IMR-90 (cell line): Measurements from ENCODE around the gene DSCAM. TPM values are rescaled to one million over a fixed set of nuclear protein-coding genes. Genes with fewer than 3 reads are reported as not detected.

ENCODE experiments used
- ATAC-seq: fragments of 200-7000 bp; cut with Tn5 transposase; 2 replicates; pipeline ENCODE4 v1.9.1; 2020; ENCODE audit warnings: low read depth, mild to moderate bottlenecking, moderate library complexity
- BruUV-seq: library from RNA; stranded (reverse); fragments of 400-500 nt; replicated peaks from 2 replicates; lab custom pipeline; 2021; lab: Mats Ljungman, UMichigan
- CTCF ChIA-PET: fragments of 300-600 bp; formaldehyde crosslinking; extraction: SDS; loops from one replicate; lab custom pipeline; 2021; ENCODE audit warnings: antibody characterized with exemption; lab: Yijun Ruan, JAX
- POLR2A ChIA-PET: fragments of 300-600 bp; sonication (Branson Sonifier 250); formaldehyde crosslinking; loops from one replicate; lab custom pipeline; 2022; ENCODE audit warnings: antibody characterized with exemption; ENCODE audit not compliant: unreplicated experiment; lab: Charles Lee
- DNase-seq: peaks from one replicate; pipeline ENCODE4 v3.0.0; 2013
- H2AFZ ChIP-seq: replicated peaks from 2 replicates; pipeline ENCODE3; 2013; ENCODE audit warnings: low read length, mild to moderate bottlenecking; ENCODE audit not compliant: poor library complexity
- H2AK5ac ChIP-seq: 2 replicates; pipeline ENCODE4 v1.6.1; 2013; ENCODE audit warnings: low read depth, low read length, inconsistent platforms
- H2AK9ac ChIP-seq: replicated peaks from 2 replicates; pipeline ENCODE3; 2013; ENCODE audit warnings: mild to moderate bottlenecking, low read depth, low read length, moderate library complexity; ENCODE audit not compliant: poor library complexity
- H2BK120ac ChIP-seq: 2 replicates; pipeline ENCODE4 v1.6.1; 2013; ENCODE audit warnings: low read depth, low read length, inconsistent platforms
- H2BK15ac ChIP-seq: 3 replicates; pipeline ENCODE4 v1.6.1; 2013; ENCODE audit warnings: low read depth, low read length, inconsistent platforms
- H2BK20ac ChIP-seq: 2 replicates; pipeline ENCODE4 v1.6.1; 2013; ENCODE audit warnings: low read depth, mild to moderate bottlenecking, inconsistent platforms, low read length, moderate library complexity
- H2BK5ac ChIP-seq: 2 replicates; pipeline ENCODE4 v1.6.1; 2013; ENCODE audit warnings: mild to moderate bottlenecking, low read depth, low read length, inconsistent platforms; ENCODE audit not compliant: poor library complexity, severe bottlenecking
- H3K14ac ChIP-seq: replicated peaks from 2 replicates; pipeline ENCODE4 v1.6.1; 2013; ENCODE audit warnings: low read depth, low read length, inconsistent platforms
- H3K18ac ChIP-seq: 2 replicates; pipeline ENCODE4 v1.6.1; 2013; ENCODE audit warnings: low read depth, low read length, control low read depth
- H3K23ac ChIP-seq: 2 replicates; pipeline ENCODE4 v1.6.1; 2013; ENCODE audit warnings: low read depth, low read length, inconsistent platforms
- H3K27ac ChIP-seq: 2 replicates; pipeline ENCODE4 v1.5.1; 2013; ENCODE audit warnings: mild to moderate bottlenecking, control low read depth, low read length; ENCODE audit not compliant: insufficient read depth
- H3K27me3 ChIP-seq: 2 replicates; pipeline ENCODE4 v1.6.1; 2013; ENCODE audit warnings: low read length; ENCODE audit not compliant: control insufficient read depth, insufficient read depth
- H3K36me3 ChIP-seq: 2 replicates; pipeline ENCODE4 v1.6.1; 2013; ENCODE audit warnings: low read length, mixed read lengths; ENCODE audit not compliant: control insufficient read depth, insufficient read depth
- H3K4ac ChIP-seq: 2 replicates; pipeline ENCODE4 v1.6.1; 2013; ENCODE audit warnings: low read depth, low read length, inconsistent platforms
- H3K4me1 ChIP-seq: 2 replicates; pipeline ENCODE4 v1.6.1; 2013; ENCODE audit warnings: low read length, mixed read lengths; ENCODE audit not compliant: control insufficient read depth, insufficient read depth
- H3K4me2 ChIP-seq: 2 replicates; pipeline ENCODE4 v1.6.1; 2013; ENCODE audit warnings: low read depth, mild to moderate bottlenecking, control low read depth, low read length, moderate library complexity
- H3K4me3 ChIP-seq: 2 replicates; pipeline ENCODE4 v1.5.1; 2013; ENCODE audit warnings: low read depth, mild to moderate bottlenecking, control low read depth, low read length, moderate library complexity; ENCODE audit not compliant: insufficient read depth
- H3K56ac ChIP-seq: 2 replicates; pipeline ENCODE4 v1.6.1; 2013; ENCODE audit warnings: low read length, inconsistent platforms; ENCODE audit not compliant: insufficient read depth; ENCODE audit errors: extremely low read depth
- H3K79me1 ChIP-seq, 2 experiments: 2 replicates each; pipeline ENCODE4 v1.6.1; 2013; ENCODE audit warnings: low read length in 2 of 2, inconsistent platforms in 1 of 2, low read depth in 1 of 2
- H3K9ac ChIP-seq: 2 replicates; pipeline ENCODE4 v1.6.1; 2013; ENCODE audit warnings: low read depth, low read length, control low read depth
- H3K9me1 ChIP-seq: 2 replicates; pipeline ENCODE4 v1.6.1; 2013; ENCODE audit warnings: low read length, inconsistent platforms; ENCODE audit not compliant: insufficient read depth
- H3K9me3 ChIP-seq: 2 replicates; pipeline ENCODE4 v1.6.1; 2013; ENCODE audit warnings: low read length; ENCODE audit not compliant: control insufficient read depth, insufficient read depth
- H4K20me1 ChIP-seq: 2 replicates; pipeline ENCODE4 v1.6.1; 2013; ENCODE audit warnings: low read length, inconsistent platforms; ENCODE audit not compliant: insufficient read depth
- H4K5ac ChIP-seq: 2 replicates; pipeline ENCODE4 v1.6.1; 2013; ENCODE audit warnings: mild to moderate bottlenecking, low read depth, low read length, control low read depth
- H4K8ac ChIP-seq, 2 experiments: 2 replicates each; pipeline ENCODE4 v1.6.1; 2013; ENCODE audit warnings: low read depth in 2 of 2, low read length in 2 of 2, control low read depth in 1 of 2, inconsistent platforms in 1 of 2
- H4K91ac ChIP-seq: 2 replicates; pipeline ENCODE4 v1.6.1; 2013; ENCODE audit warnings: low read depth, low read length, inconsistent platforms; ENCODE audit not compliant: insufficient read depth
- BHLHE40 ChIP-seq: fragments of 150-350 bp; IDR thresholded peaks from 2 replicates; pipeline ENCODE4 v1.6.1; 2016; ENCODE audit warnings: mild to moderate bottlenecking, low read depth, low read length
- CHD1 ChIP-seq: IDR thresholded peaks from 2 replicates; pipeline ENCODE4 v1.6.1; 2012; ENCODE audit warnings: low read depth, low read length, improper control_type of control experiment
- FOS ChIP-seq: fragments of 150-350 bp; IDR thresholded peaks from 2 replicates; pipeline ENCODE4 v1.6.1; 2016; ENCODE audit warnings: low read depth, low read length
- MAFK ChIP-seq: IDR thresholded peaks from 2 replicates; pipeline ENCODE4 v1.6.1; 2012; ENCODE audit warnings: low read depth, low read length, improper control_type of control experiment
- MAZ ChIP-seq: IDR thresholded peaks from 2 replicates; pipeline ENCODE4 v1.6.1; 2012; ENCODE audit warnings: low read depth, mild to moderate bottlenecking, low read length, improper control_type of control experiment, moderate library complexity, borderline replicate concordance
- MXI1 ChIP-seq: IDR thresholded peaks from 2 replicates; pipeline ENCODE4 v1.6.1; 2012; ENCODE audit warnings: low read depth, mild to moderate bottlenecking, low read length, moderate library complexity, borderline replicate concordance
- NFE2L2 ChIP-seq: fragments of 150-350 bp; IDR thresholded peaks from 2 replicates; pipeline ENCODE4 v1.6.1; 2016; ENCODE audit warnings: low read depth, mild to moderate bottlenecking, low read length
- POLR2A ChIP-seq: IDR thresholded peaks from 2 replicates; pipeline ENCODE4 v1.6.1; 2012; ENCODE audit warnings: mild to moderate bottlenecking, low read depth, low read length
- RAD21 ChIP-seq: IDR thresholded peaks from 2 replicates; pipeline ENCODE4 v1.6.1; 2012; ENCODE audit warnings: low read length, improper control_type of control experiment
- RCOR1 ChIP-seq: IDR thresholded peaks from 2 replicates; pipeline ENCODE4 v1.6.1; 2012; ENCODE audit warnings: mild to moderate bottlenecking, low read length, improper control_type of control experiment; ENCODE audit not compliant: insufficient replicate concordance
- RFX5 ChIP-seq: IDR thresholded peaks from 2 replicates; pipeline ENCODE4 v1.8.0; 2012; ENCODE audit warnings: low read depth, mild to moderate bottlenecking, low read length, moderate library complexity
- SMC3 ChIP-seq: fragments of 150-350 bp; IDR thresholded peaks from 2 replicates; pipeline ENCODE4 v1.6.1; 2016; ENCODE audit warnings: low read depth, mild to moderate bottlenecking, antibody characterized with exemption, low read length, moderate library complexity
- WGBS, 2 experiments: methylation state at CpG; one replicate each; pipeline versions ENCODE4 v1.1.5 to v1.1.7; 2013; ENCODE audit warnings: missing lambda C conversion rate in 2 of 2; ENCODE audit not compliant: insufficient read length in 1 of 2; ENCODE audit errors: extremely low coverage in 2 of 2; 5-methylcytosine and 5-hydroxymethylcytosine counted together
- dilution Hi-C: fragments of 300-500 bp; cut with HindIII; formaldehyde crosslinking; loops from one replicate; pipeline ENCODE4 v1.14.3; 2018; ENCODE audit warnings: low sequenced_read_pairs; ENCODE audit not compliant: unreplicated experiment
- in situ Hi-C: fragments of 300-500 bp; cut with MboI; formaldehyde crosslinking; loops from 3 replicates; pipeline ENCODE4 v1.14.3; 2019; ENCODE audit warnings: low sequenced_read_pairs, inconsistent platforms, mixed read lengths
- intact Hi-C: fragments of 100-400 bp; cut with micrococcal nuclease; formaldehyde crosslinking; loops from 2 replicates; pipeline ENCODE4 v1.10.0; 2022
- polyA plus RNA-seq, 3 experiments: library from polyadenylated mRNA; depleted of rRNA; stranded (reverse); fragments of >200 nt; gene quantifications; 2 replicates each; pipeline ENCODE4 v1.2.3, GENCODE V29; 2012; ENCODE audit warnings: low replicate concordance in 1 of 3
- total RNA-seq: library from RNA; depleted of rRNA; stranded (reverse); fragments of >200 nt; gene quantifications from 2 replicates; pipeline ENCODE4 v1.2.3, GENCODE V29; 2012
- TF ChIP-seq, protein P1 (sequence below): fragments of 150-350 bp; IDR thresholded peaks from 2 replicates; pipeline ENCODE4 v1.6.1; 2017; ENCODE audit warnings: mild to moderate bottlenecking, antibody characterized with exemption, low read length, low read depth
- TF ChIP-seq, protein P2 (sequence below): fragments of 150-350 bp; IDR thresholded peaks from 2 replicates; pipeline ENCODE4 v1.6.1; 2016; ENCODE audit warnings: low read depth, mild to moderate bottlenecking, low read length, moderate library complexity, borderline replicate concordance
- TF ChIP-seq, protein P3 (sequence below): conservative IDR thresholded peaks from 2 replicates; pipeline ENCODE4 v1.5.1; 2012; ENCODE audit warnings: mild to moderate bottlenecking, low read depth, low read length, improper control_type of control experiment

The DSCAM gene
- total and polyA plus RNA-seq, 2 of the 4 experiments (the other 2 are of a cell fraction) = under 0.01 to 0.02 TPM

DNA sequence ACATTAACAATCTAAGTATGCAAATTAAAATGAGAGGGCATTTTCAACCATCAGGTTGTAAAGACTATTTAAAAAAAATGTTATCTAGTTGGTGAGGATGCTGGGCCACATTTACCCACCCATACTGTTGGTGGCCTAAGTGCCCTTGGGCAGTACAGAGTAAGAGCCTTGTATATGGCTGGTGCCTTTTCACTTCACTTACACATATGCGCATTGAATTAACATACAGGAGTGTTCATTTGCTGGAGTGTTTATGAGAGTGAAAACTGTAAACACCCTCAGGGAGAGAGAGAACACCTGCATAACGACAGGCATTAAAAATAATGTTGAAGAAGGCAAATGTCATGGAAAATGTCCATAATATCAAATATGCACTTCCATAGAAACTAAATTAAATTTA is 552.6 kb downstream of the DSCAM start:
- Histone ChIP-seq H3K9me3 (peaks cover 13% of the 10 kb centered on the region), H3K14ac (no peak overlapping the region), H3K4me1 (no peaks in the 10 kb centered on the region), H2BK5ac (no peak overlapping the region), H3K56ac (no peak overlapping the region), H2BK20ac (no peak overlapping the region), H2AK9ac (no peak overlapping the region), H2AFZ (no peak overlapping the region), H3K18ac (no peak overlapping the region), H3K23ac (no peak overlapping the region), H2BK15ac (no peak overlapping the region), H2BK120ac (no peak overlapping the region), H3K4me3 (no peak overlapping the region), H3K9me1 (no peaks in the 10 kb centered on the region), H3K27me3 (no peaks in the 10 kb centered on the region), H3K36me3 (no peaks in the 10 kb centered on the region), H4K5ac (no peak overlapping the region), H3K27ac (no peak overlapping the region), H2AK5ac (no peak overlapping the region), H4K8ac (no peak overlapping the region), H3K9ac (no peak overlapping the region), H3K4me2 (no peak overlapping the region), H3K79me1 (no peaks in the 10 kb centered on the region), H4K20me1 (no peaks in the 10 kb centered on the region), H4K91ac (no peak overlapping the region), H3K4ac (no peak overlapping the region)
- no CpG with 5 or more reads among the region's 2 CpGs for WGBS, 2 experiments
- intact Hi-C loops (no loop called here), in situ Hi-C loops (no loop called here), dilution Hi-C loops (no loop called here)
- ChIA-PET CTCF (no interaction called here), POLR2A (no interaction called here)
- ATAC-seq (no peak), DNase-seq (no peak)
- no peak for TF ChIP-seq CHD1
- TF ChIP-seq RAD21 = no peak
- no peak for TF ChIP-seq FOS
- TF ChIP-seq, protein P1, sequence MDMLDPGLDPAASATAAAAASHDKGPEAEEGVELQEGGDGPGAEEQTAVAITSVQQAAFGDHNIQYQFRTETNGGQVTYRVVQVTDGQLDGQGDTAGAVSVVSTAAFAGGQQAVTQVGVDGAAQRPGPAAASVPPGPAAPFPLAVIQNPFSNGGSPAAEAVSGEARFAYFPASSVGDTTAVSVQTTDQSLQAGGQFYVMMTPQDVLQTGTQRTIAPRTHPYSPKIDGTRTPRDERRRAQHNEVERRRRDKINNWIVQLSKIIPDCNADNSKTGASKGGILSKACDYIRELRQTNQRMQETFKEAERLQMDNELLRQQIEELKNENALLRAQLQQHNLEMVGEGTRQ = no peak
- no peak for TF ChIP-seq BHLHE40
- no peak for TF ChIP-seq MAZ
- TF ChIP-seq, protein P2, sequence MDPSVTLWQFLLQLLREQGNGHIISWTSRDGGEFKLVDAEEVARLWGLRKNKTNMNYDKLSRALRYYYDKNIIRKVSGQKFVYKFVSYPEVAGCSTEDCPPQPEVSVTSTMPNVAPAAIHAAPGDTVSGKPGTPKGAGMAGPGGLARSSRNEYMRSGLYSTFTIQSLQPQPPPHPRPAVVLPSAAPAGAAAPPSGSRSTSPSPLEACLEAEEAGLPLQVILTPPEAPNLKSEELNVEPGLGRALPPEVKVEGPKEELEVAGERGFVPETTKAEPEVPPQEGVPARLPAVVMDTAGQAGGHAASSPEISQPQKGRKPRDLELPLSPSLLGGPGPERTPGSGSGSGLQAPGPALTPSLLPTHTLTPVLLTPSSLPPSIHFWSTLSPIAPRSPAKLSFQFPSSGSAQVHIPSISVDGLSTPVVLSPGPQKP = no peak
- TF ChIP-seq POLR2A = no peak
- no peak for TF ChIP-seq RFX5
- TF ChIP-seq, protein P3, sequence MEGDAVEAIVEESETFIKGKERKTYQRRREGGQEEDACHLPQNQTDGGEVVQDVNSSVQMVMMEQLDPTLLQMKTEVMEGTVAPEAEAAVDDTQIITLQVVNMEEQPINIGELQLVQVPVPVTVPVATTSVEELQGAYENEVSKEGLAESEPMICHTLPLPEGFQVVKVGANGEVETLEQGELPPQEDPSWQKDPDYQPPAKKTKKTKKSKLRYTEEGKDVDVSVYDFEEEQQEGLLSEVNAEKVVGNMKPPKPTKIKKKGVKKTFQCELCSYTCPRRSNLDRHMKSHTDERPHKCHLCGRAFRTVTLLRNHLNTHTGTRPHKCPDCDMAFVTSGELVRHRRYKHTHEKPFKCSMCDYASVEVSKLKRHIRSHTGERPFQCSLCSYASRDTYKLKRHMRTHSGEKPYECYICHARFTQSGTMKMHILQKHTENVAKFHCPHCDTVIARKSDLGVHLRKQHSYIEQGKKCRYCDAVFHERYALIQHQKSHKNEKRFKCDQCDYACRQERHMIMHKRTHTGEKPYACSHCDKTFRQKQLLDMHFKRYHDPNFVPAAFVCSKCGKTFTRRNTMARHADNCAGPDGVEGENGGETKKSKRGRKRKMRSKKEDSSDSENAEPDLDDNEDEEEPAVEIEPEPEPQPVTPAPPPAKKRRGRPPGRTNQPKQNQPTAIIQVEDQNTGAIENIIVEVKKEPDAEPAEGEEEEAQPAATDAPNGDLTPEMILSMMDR = no peak
- no peak for TF ChIP-seq NFE2L2
- no peak for TF ChIP-seq MXI1
- no peak for TF ChIP-seq RCOR1
- no peak for TF ChIP-seq SMC3
- TF ChIP-seq MAFK = no peak
- no TSS peak for BruUV-seq
